ENCODE results near the gene CRLF2. TPM values are rescaled to one million over a fixed set of nuclear protein-coding genes. Genes with fewer than 3 reads are reported as not detected.
A peak's percentile ranks its signal among the peaks of the same experiment; 100 is the strongest.
"Not testable (repeated sequence)": the region's sequence is repeated elsewhere in the genome, so short reads cannot be mapped to it uniquely, and the experiment has no call there.

Gene CRLF2
- total RNA-seq, 1 donor from 2014 or later, result not detected

- DNase-seq (ENCODE audit: low spot score), result peak; percentile 55
- intact Hi-C loops (cut with DNase I), result no loop called here
These were observed 8.9 kb upstream of the CRLF2 start for GRCh38 chrX:1221296-1221845.

GRCh38 chrX:1218286-1218685 lies 5.8 kb upstream of the CRLF2 start:
- DNase-seq (ENCODE audit: low spot score), result no peak
- intact Hi-C loops (cut with DNase I), result no loop called here

GRCh38 chrX:1215123-1215823 lies 2.8 kb upstream of the CRLF2 start:
- intact Hi-C loops (cut with DNase I), result no loop called here
- DNase-seq (ENCODE audit: low spot score), result peak; percentile 53

GRCh38 chrX:1213971-1214370 lies 1.5 kb upstream of the CRLF2 start:
- DNase-seq (ENCODE audit: low spot score), result no peak
- intact Hi-C loops (cut with DNase I), result no loop called here

GRCh38 chrX:1210844-1211243 lies 1.6 kb downstream of the CRLF2 start:
- no peak for DNase-seq (ENCODE audit: low spot score)
- intact Hi-C loops (cut with DNase I), result no loop called here

- no peak for DNase-seq (ENCODE audit: low spot score)
- intact Hi-C loops (cut with DNase I), result no loop called here
These were observed 4.9 kb downstream of the CRLF2 start for GRCh38 chrX:1207496-1208025.

GRCh38 chrX:1205681-1206611 lies 6.5 kb downstream of the CRLF2 start:
- peak; percentile 53 for DNase-seq (ENCODE audit: low spot score)

GRCh38 chrX:1202251-1202650 lies 10.2 kb downstream of the CRLF2 start:
- DNase-seq (ENCODE audit: low spot score), result peak; percentile 53
- intact Hi-C loops (cut with DNase I), result no loop called here

More at GRCh38 chrX:1205681-1206611, 6.5 kb downstream of the CRLF2 start:
- intact Hi-C loops (cut with DNase I), result no loop called here

- DNase-seq (ENCODE audit: low spot score), result no peak
- intact Hi-C loops (cut with DNase I), result no loop called here
These were observed 16.0 kb downstream of the CRLF2 start for GRCh38 chrX:1196436-1196835.

- intact Hi-C loops (cut with DNase I), result not testable (repeated sequence)
- DNase-seq (ENCODE audit: low spot score), result peak; percentile 15
These were observed 20.3 kb downstream of the CRLF2 start for GRCh38 chrX:1192196-1192595.

- intact Hi-C loops (cut with DNase I), result no loop called here
- DNase-seq (ENCODE audit: low spot score), result no peak
These were observed 21.8 kb downstream of the CRLF2 start for GRCh38 chrX:1190596-1191145.

GRCh38 chrX:1185561-1185960 lies 26.9 kb downstream of the CRLF2 start:
- DNase-seq (ENCODE audit: low spot score), result no peak

GRCh38 chrX:1182211-1182610 lies 30.2 kb downstream of the CRLF2 start:
- DNase-seq (ENCODE audit: low spot score), result no peak

More at GRCh38 chrX:1185561-1185960, 26.9 kb downstream of the CRLF2 start:
- intact Hi-C loops (cut with DNase I), result no loop called here

GRCh38 chrX:1181661-1182060 lies 30.8 kb downstream of the CRLF2 start:
- intact Hi-C loops (cut with DNase I); DNase-seq (ENCODE audit: low spot score): not testable (repeated sequence)

More at GRCh38 chrX:1182211-1182610, 30.2 kb downstream of the CRLF2 start:
- intact Hi-C loops (cut with DNase I), result no loop called here

- intact Hi-C loops (cut with DNase I), result no loop called here
- DNase-seq (ENCODE audit: low spot score), result no peak
These were observed 31.3 kb downstream of the CRLF2 start for GRCh38 chrX:1181170-1181569.

GRCh38 chrX:1178580-1179057 lies 33.8 kb downstream of the CRLF2 start:
- no peak for DNase-seq (ENCODE audit: low spot score)
- intact Hi-C loops (cut with DNase I), result no loop called here

- intact Hi-C loops (cut with DNase I); DNase-seq (ENCODE audit: low spot score): not testable (repeated sequence)
These were observed 35.7 kb downstream of the CRLF2 start for GRCh38 chrX:1176531-1177320.

GRCh38 chrX:1174609-1175545 lies 37.6 kb downstream of the CRLF2 start:
- intact Hi-C loops (cut with DNase I); DNase-seq (ENCODE audit: low spot score): not testable (repeated sequence)

Measured in cardiac septum (tissue), 1 donor.